HG03103 (cell line): ENCODE results near the gene DLX4.

Experiments used
- ATAC-seq: cut with Tn5 transposase; IDR thresholded peaks from one replicate; pipeline ENCODE4 v1.9.1; 2021; ENCODE audit warnings: low read depth; ENCODE audit not compliant: unreplicated experiment

Gene DLX4

DNA sequence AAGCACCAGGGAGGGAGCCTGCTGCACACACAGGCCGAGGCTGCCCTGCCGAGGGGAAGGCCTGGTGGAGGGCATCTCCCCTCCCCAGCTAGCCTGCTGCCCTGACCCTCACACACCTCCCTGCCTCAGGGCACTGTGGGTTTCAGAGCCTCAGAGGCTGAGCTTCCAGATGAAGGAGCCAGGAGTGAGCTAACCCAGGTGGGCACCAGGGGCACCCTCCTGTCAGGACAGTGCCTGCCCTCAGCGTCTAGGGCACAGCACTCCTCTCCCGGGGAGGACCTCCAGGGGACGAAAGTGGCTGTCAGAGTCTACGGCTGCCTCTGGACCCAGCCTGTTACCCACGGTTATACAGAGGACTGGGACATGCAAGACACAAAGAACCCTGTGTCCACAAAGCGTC is 22.8 kb upstream of the DLX4 start:
- no peak for ATAC-seq

DNA sequence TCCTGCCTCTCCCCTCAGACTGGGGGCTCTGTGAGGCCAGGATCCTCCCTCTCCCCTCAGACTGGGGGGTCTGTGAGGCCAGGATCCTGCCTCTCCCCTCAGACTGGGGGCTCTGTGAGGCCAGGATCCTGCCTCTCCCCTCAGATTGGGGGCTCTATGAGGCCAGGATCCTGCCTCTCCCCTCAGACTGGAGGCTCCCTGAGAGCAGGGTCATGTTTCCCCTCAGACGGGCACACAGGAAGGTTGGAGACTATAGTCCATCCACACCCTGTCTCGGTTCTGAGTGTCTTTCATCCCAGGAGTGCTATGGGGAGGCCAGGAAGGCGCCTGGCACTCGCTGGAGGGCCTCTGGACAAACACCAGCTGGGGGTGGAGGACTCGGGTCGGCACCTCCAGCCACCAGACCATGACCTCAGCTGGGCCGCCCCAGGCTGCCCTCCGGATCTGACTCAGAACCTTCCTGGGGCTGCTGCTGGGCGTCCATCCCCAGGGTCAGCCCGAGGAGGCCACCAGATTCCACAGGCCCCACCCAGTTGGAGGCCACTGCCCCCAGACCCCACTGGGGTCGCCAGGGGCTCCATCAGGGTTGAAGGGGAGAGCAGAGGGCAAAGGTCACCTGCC is 21.9 kb upstream of the DLX4 start:
- no peak for ATAC-seq

- no peak for ATAC-seq
Measured at GRCh38 chr17:49949634-49950033, 19.4 kb upstream of the DLX4 start.

- no peak for ATAC-seq
Measured at GRCh38 chr17:49951362-49952082, 17.5 kb upstream of the DLX4 start.

GRCh38 chr17:49952209-49952911 is 16.6 kb upstream of the DLX4 start:
- ATAC-seq: no peak

DNA sequence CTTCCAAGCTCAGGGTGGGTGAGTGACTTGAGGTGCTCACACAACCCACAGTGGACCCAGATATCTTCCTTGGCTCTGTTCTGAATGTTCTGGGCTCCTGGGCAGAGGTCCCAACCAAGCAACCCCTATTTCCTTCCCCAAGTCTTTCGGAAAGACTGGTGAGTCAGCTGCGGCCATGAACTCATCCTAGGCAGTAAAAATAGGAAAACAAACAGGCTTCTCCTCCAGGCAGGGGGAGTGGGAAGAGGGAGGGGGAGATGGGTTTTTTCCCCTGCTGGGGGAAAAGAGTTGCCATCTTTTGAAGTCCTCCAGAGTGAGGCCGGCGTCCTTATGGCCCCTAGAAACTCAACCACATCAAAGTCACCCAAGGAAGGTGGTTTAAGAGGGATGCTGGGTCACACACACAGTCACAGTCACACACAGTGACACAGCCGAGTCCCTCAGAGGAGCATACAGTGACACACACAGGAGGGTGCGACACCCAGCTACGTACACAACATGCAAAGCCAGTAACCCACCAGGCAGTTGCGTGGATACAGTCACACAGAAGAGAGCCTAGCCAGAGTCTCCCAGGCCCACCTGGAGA is 16.0 kb upstream of the DLX4 start:
- no peak for ATAC-seq

GRCh38 chr17:49955157-49955556 is 13.8 kb upstream of the DLX4 start:
- ATAC-seq: no peak

DNA sequence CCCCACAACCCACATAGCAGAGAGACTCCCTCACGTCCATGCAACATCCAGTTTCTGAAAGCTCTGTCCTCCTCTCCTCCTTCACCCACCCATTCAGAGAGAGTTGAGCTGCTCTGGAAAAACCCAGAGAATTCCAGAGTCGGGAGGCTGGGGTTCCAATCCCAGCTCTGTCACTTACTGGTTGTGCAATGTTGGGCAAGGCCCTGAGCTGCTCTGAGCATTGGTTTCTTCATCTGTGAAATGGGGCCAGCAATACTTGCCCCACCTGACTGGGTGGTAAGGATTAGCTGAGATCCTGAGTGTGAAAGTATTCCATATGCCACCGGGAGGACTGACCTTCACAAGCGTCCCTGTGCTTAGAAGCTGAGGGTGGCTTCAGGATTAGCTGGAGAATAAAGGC is 12.2 kb upstream of the DLX4 start:
- no peak for ATAC-seq

GRCh38 chr17:49957350-49957749 is 11.6 kb upstream of the DLX4 start:
- ATAC-seq: no peak

GRCh38 chr17:49958723-49959122 is 10.3 kb upstream of the DLX4 start:
- ATAC-seq: no peak

DNA sequence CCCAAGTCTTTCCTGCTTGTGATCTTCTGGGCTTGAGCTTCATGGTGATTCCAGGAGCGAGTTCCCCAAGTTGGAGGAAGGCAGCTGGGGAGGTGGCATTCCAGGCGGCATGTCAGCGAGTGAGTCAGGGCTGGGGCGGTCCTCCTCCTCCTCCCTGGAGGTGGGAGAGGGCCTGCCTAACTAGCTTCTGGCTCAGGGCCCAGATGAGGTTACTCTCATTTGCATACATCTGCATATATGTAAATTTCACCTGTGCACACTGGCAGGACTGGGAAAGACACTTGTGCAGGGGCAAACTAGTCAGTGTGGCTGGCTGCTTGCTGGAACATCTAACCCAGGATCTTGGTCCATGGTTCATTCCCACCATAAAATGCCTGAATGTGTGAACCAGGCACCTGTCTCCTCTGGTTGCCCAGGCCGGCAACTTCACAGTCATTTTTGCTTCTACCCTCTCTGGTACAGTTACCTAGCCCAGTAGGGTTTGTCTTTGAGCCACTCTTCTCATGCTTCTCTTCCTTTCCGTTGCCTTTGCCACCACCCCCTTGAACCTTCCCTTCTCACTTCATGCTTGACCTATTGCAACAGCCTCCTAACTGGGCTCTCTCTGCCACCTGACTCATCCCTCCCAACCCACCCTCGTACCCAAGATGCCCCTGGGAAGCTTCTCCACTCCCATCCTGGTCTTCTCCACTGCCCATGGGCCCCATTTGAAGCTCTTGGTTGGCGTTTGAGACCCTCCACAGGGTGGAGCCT is 9.6 kb upstream of the DLX4 start:
- ATAC-seq: no peak

- ATAC-seq: no peak
Measured at GRCh38 chr17:49962599-49963308, 6.2 kb upstream of the DLX4 start.

- ATAC-seq: no peak
Measured at GRCh38 chr17:49963309-49963625, 5.7 kb upstream of the DLX4 start.

DNA sequence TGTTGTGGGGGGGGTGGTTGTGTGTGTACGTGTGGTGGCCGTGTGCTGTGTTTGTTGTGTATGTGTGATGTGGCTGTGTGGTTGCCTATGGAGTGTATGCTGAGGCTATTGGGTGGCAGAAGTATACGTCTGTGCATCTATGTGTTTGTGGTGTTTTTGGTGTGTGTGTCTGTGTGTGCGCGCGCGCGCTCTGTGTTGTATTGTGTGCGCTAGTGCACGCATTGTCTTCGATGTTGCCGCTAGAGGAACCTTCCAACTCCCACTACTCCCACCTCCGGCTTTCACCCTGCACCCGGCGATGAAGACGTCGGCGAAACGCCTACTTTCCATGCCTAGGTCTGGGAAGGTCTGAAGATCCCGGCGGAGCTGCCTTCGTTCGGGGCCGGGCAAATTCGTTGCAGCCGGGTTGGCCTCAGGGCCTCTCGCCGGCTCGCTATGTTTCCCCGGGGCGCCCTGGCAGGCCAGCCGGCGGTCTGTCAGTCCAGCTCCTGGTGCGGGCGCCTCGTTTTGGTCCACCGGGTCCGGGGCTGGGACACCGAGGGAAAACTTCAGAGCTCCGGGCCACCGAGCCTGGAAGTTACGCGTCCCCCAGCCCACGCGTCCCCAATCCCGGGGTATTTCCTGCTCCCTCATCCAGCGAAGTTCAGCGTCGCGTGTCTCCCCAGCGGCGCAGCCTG is 5.2 kb upstream of the DLX4 start:
- ATAC-seq: no peak

- ATAC-seq: no peak
Measured at GRCh38 chr17:49964303-49964768, 4.7 kb upstream of the DLX4 start.

DNA sequence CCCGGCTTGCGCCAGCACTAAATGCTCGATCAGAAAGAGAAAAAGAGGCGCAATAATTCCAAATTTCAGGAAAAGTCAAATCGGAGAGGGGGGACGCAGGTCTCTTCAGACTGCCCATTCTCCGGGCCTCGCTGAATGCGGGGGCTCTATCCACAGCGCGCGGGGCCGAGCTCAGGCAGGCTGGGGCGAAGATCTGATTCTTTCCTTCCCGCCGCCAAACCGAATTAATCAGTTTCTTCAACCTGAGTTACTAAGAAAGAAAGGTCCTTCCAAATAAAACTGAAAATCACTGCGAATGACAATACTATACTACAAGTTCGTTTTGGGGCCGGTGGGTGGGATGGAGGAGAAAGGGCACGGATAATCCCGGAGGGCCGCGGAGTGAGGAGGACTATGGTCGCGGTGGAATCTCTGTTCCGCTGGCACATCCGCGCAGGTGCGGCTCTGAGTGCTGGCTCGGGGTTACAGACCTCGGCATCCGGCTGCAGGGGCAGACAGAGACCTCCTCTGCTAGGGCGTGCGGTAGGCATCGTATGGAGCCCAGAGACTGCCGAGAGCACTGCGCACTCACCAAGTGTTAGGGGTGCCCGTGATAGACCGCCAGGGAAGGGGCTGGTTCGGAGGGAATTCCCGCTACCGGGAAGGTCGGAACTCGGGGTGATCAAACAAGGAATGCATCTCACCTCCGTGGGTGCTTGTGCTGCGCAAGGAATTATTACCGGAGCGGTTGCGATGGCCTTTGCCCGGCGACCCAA is 4.0 kb upstream of the DLX4 start:
- no peak for ATAC-seq

- no peak for ATAC-seq
Measured at GRCh38 chr17:49965524-49965909, 3.5 kb upstream of the DLX4 start.

DNA sequence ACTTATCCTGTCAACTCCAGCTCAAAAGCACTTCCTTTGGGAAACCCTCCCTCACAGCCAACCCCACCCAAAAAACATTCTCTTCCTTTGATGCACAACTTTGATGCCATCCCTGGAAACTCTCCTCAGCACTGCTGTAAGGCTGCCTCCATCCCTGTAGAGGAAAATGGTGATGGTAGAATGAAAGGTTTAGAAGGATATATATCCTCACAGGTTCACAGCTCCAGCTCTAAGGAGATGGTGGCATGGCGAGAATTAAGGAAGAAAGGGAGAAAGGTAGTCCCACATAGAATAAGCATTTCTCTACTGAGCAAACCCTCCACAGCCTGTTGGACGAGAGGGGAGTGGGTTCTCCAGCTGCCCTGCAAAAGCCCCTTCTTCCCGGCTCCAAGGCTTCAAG is 2.2 kb upstream of the DLX4 start:
- ATAC-seq: no peak

- no peak for ATAC-seq
Measured at GRCh38 chr17:49967205-49967604, 1.8 kb upstream of the DLX4 start.
